HG03571 (cell line): ENCODE measurements around the gene B4GAT1.
"Not testable (repeated sequence)": the region's sequence is repeated elsewhere in the genome, so short reads cannot be mapped to it uniquely, and the experiment has no call there.

Experiments used
- ATAC-seq: cut with Tn5 transposase; IDR thresholded peaks from one replicate; pipeline ENCODE4 v1.9.1; 2021; ENCODE audit not compliant: unreplicated experiment

B4GAT1 gene

GRCh38 chr11:66311965-66312548, 35.4 kb downstream of the B4GAT1 start:
- ATAC-seq = peak; percentile 71

- no peak for ATAC-seq
These were observed 35.9 kb downstream of the B4GAT1 start for GRCh38 chr11:66311470-66311964.

GRCh38 chr11:66310803-66311440, 36.5 kb downstream of the B4GAT1 start:
- ATAC-seq = not testable (repeated sequence)

GRCh38 chr11:66310324-66310723, 37.1 kb downstream of the B4GAT1 start:
- ATAC-seq = no peak

GRCh38 chr11:66309475-66309874, 38.0 kb downstream of the B4GAT1 start:
- no peak for ATAC-seq

- ATAC-seq = no peak
These were observed 44.8 kb downstream of the B4GAT1 start for GRCh38 chr11:66302656-66303055.

- no peak for ATAC-seq
These were observed 48.2 kb downstream of the B4GAT1 start for GRCh38 chr11:66299186-66299585.

GRCh38 chr11:66297610-66298009, 49.8 kb downstream of the B4GAT1 start:
- ATAC-seq = no peak
